RWPE1 (cell line): ENCODE results near the gene MYBL2.
"Not testable (repeated sequence)": the region's sequence is repeated elsewhere in the genome, so short reads cannot be mapped to it uniquely, and the experiment has no call there.

ENCODE experiments used
- CTCF ChIA-PET: fragments of 350-600 bp; sonication (Branson Sonifier 250); formaldehyde crosslinking; extraction: SDS; loops from one replicate; lab custom pipeline; 2021; lab: Yijun Ruan, JAX
- POLR2A ChIA-PET: fragments of 400-600 bp; formaldehyde crosslinking; extraction: SDS; loops from one replicate; lab custom pipeline; 2020; ENCODE audit warnings: antibody characterized with exemption; ENCODE audit not compliant: low non-redundant PET; lab: Yijun Ruan, JAX
- DNase-seq: peaks from one replicate; pipeline ENCODE4 v3.0.0; 2012; ENCODE audit warnings: low spot score
- H3K27ac ChIP-seq: fragments of 450-650 bp; 2 replicates; pipeline ENCODE4 v1.5.1; 2017
- CTCF ChIP-seq: fragments of 450-650 bp; conservative IDR thresholded peaks from 2 replicates; pipeline ENCODE4 v1.5.1; 2017; ENCODE audit warnings: low read depth, mild to moderate bottlenecking

The MYBL2 gene

GRCh38 chr20:43653966-43654365 lies 12.9 kb upstream of the MYBL2 start:
- CTCF ChIA-PET, result interaction anchor here (0.6 kb wide), 1 partner anchor 178 kb away, joined by 4 read pairs; no protein-coding TSS in a partner anchor
- no peak for TF ChIP-seq CTCF
- no peak for DNase-seq
- POLR2A ChIA-PET, result no interaction called here
- H3K27ac ChIP-seq, result no peak overlapping the region

- not testable (repeated sequence) for DNase-seq, H3K27ac ChIP-seq
- ChIA-PET CTCF (interaction anchor here (0.6 to 0.7 kb wide), 2 partner anchors 94 to 500 kb away, joined by 3 to 4 read pairs; no protein-coding TSS in a partner anchor), POLR2A (interaction anchor here (0.8 kb wide), 1 partner anchor 180 kb away, joined by 12 read pairs; no protein-coding TSS in a partner anchor)
These were observed 11.7 kb upstream of the MYBL2 start for GRCh38 chr20:43655176-43655575.

GRCh38 chr20:43655937-43656336 lies 11.0 kb upstream of the MYBL2 start:
- CTCF ChIA-PET, result interaction anchor here (0.6 kb wide), 1 partner anchor 93 kb away, joined by 4 read pairs; no protein-coding TSS in a partner anchor

GRCh38 chr20:43658069-43658722 lies 8.7 kb upstream of the MYBL2 start:
- CTCF ChIA-PET, result no interaction called here
- POLR2A ChIA-PET, result no interaction called here
- DNase-seq, result peak; percentile 49

More at GRCh38 chr20:43655937-43656336, 11.0 kb upstream of the MYBL2 start:
- no peak for DNase-seq
- no peak for TF ChIP-seq CTCF
- POLR2A ChIA-PET, result interaction anchor here (0.8 kb wide), 1 partner anchor 181 kb away, joined by 12 read pairs; no protein-coding TSS in a partner anchor
- H3K27ac ChIP-seq, result no peak overlapping the region

GRCh38 chr20:43658723-43659419 lies 8.0 kb upstream of the MYBL2 start:
- no peak for TF ChIP-seq CTCF
- peak overlapping the region; percentile 85 for H3K27ac ChIP-seq
- POLR2A ChIA-PET, result interaction anchor here (0.7 kb wide), 1 partner anchor 110 kb away, joined by 4 read pairs; no protein-coding TSS in a partner anchor
- CTCF ChIA-PET, result no interaction called here
- no peak for DNase-seq

More at GRCh38 chr20:43658069-43658722, 8.7 kb upstream of the MYBL2 start:
- TF ChIP-seq CTCF, result peak; percentile 40; the same call in 1 of the 2 replicates
- H3K27ac ChIP-seq, result peak overlapping the region; percentile 85

- no peak for TF ChIP-seq CTCF
- peak overlapping the region; percentile 49 for H3K27ac ChIP-seq
- ChIA-PET CTCF (interaction anchor here (0.9 kb wide), 1 partner anchor 125 kb away, joined by 4 read pairs; no protein-coding TSS in a partner anchor), POLR2A (interaction anchor here (0.6 kb wide), 1 partner anchor 23 kb away, joined by 7 read pairs; no protein-coding TSS in a partner anchor)
- peak; percentile 83 for DNase-seq
These were observed 3.8 kb upstream of the MYBL2 start for GRCh38 chr20:43662943-43663655.
